ENCODE results near the gene UBE2R2.

UBE2R2 gene

GRCh38 chr9:33927694-33928093, 110.7 kb downstream of the UBE2R2 start:
- no peak for DNase-seq (ENCODE audit: low read depth)
- no peak overlapping the region for H3K4me3 ChIP-seq (ENCODE audit: low read depth, low read length)
- TF ChIP-seq MYC (IDR thresholded peaks at IDR 0.05; ENCODE audit: low read depth, low read length) (no peak), POLR2A (IDR thresholded peaks at IDR 0.05; ENCODE audit: extremely low read depth, insufficient read length) (no peak), CTCF (IDR thresholded peaks at IDR 0.05; ENCODE audit: low read depth, low read length) (no peak)

DNA sequence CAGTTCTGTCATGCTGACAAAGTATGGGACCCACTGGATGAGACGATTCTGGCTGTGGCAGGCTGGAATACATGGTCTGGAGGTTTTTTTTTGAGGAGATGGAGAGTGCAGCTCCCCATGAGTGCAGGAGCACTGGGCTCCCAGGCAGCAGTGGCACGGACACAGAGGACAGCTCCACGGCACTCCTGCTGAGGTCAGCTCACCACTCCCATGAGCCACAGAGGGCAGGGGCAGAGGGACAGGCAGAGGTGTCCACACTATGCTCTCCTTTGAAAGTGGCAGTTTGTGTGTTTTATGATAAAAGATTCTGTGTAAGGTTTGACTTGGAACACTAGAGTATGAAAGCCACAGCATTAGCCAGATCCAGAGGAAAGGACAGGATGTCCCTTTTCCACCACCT, 114.4 kb downstream of the UBE2R2 start:
- TF ChIP-seq POLR2A (IDR thresholded peaks at IDR 0.05; ENCODE audit: extremely low read depth, insufficient read length) (no peak), MYC (IDR thresholded peaks at IDR 0.05; ENCODE audit: low read depth, low read length) (no peak), CTCF (IDR thresholded peaks at IDR 0.05; ENCODE audit: low read depth, low read length) (no peak)
- TF ChIP-seq, protein P1, sequence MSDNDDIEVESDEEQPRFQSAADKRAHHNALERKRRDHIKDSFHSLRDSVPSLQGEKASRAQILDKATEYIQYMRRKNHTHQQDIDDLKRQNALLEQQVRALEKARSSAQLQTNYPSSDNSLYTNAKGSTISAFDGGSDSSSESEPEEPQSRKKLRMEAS (IDR thresholded peaks at IDR 0.05; ENCODE audit: low read depth, low read length), result no peak
- no peak for DNase-seq (ENCODE audit: low read depth)

DNA sequence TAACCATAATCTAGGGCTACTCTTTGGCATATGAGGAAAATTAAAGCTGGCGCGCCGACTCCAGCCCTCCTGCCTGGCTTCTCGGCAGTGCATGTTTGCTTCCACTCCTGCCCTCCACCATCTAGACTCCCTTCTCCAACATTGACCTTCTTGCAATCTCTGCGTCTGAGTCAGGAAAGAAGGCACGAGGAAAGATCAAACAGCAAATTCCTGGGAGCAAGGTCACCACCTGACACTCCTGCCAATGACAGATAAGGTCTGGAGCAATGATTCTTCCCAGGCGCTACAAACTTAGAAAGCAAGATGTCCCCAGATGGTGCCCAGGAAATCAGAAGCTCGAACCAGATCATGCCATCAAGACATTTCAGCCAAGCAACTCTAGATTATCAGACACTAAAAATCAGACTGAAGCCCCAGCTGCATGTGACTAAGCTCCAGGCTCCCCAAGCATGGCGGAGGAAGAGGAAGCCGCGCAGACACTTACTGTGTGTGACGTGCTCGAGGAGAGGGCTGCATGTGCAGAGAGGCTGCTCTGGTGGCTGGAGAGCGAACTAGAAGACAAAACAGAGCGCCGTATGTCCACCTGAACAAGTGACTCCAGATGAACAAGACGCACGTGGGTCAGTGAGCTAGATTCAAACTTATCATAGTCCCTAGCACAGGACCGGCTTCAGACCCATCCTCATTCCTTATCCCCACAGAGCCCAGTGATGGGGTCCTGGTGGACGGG, 115.3 kb downstream of the UBE2R2 start:
- no peak for DNase-seq (ENCODE audit: low read depth)
- no peak overlapping the region for H3K4me3 ChIP-seq (ENCODE audit: low read depth, low read length)
- TF ChIP-seq POLR2A (IDR thresholded peaks at IDR 0.05; ENCODE audit: extremely low read depth, insufficient read length) (peak; percentile 20), MYC (IDR thresholded peaks at IDR 0.05; ENCODE audit: low read depth, low read length) (no peak)

More for the DNA sequence above, 114.4 kb downstream of the UBE2R2 start:
- no peak overlapping the region for H3K4me3 ChIP-seq (ENCODE audit: low read depth, low read length)

DNA sequence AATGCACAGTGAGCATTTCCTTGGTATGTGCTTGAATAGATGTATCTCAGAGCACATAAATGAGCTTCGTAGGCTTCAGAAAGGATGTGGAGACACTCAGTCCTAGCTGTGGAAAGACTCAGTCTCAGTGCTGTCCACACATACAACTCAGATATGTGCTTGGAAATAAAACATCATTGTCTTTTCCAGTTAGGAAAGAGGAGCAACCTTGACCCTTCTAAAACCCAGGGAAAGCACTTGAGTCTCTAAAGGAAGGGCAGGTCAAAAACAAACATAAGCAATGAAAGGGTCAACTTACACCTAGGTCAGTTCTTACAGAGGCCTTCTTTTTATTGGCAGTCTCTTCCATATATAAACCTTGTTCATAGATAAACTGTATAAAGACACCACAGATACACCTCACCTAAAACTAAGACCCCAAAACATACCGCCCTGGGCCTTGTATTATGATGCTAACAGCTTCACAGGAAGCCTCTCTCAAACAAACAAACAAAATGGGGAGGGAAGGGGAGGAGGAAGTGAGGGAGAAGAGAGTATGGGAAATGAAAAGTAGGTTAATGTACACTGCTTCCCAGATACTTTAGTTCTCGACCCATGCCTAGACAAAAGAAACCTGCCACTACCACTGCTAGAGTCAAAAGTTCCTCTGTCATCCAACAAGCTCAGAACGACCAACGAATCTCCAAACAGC, 117.4 kb downstream of the UBE2R2 start:
- H3K4me3 ChIP-seq (ENCODE audit: low read depth, low read length), result no peak overlapping the region
- DNase-seq (ENCODE audit: low read depth), result no peak
- TF ChIP-seq MYC (IDR thresholded peaks at IDR 0.05; ENCODE audit: low read depth, low read length), result no peak
- TF ChIP-seq, protein P1 (IDR thresholded peaks at IDR 0.05; ENCODE audit: low read depth, low read length), result no peak
- no peak for TF ChIP-seq POLR2A (IDR thresholded peaks at IDR 0.05; ENCODE audit: extremely low read depth, insufficient read length)
- no peak for TF ChIP-seq CTCF (IDR thresholded peaks at IDR 0.05; ENCODE audit: low read depth, low read length)

- H3K4me3 ChIP-seq (ENCODE audit: low read depth, low read length), result no peak overlapping the region
- TF ChIP-seq MYC (IDR thresholded peaks at IDR 0.05; ENCODE audit: low read depth, low read length), result no peak
- no peak for TF ChIP-seq CTCF (IDR thresholded peaks at IDR 0.05; ENCODE audit: low read depth, low read length)
- DNase-seq (ENCODE audit: low read depth), result no peak
These were observed 123.2 kb downstream of the UBE2R2 start for GRCh38 chr9:33939924-33940874.

- H3K4me3 ChIP-seq (ENCODE audit: low read depth, low read length), result no peak overlapping the region
- no peak for DNase-seq (ENCODE audit: low read depth)
- TF ChIP-seq, protein P1 (IDR thresholded peaks at IDR 0.05; ENCODE audit: low read depth, low read length), result no peak
These were observed 125.6 kb downstream of the UBE2R2 start for GRCh38 chr9:33942471-33943083.
